Astrocyte of the spinal cord (primary cell): ENCODE results near the gene TUSC2.

ENCODE experiments used
- DNase-seq: peaks from one replicate; pipeline ENCODE4 v3.0.0; 2011; ENCODE audit warnings: low read depth, low spot score
- H3K4me3 ChIP-seq: 2 replicates; pipeline ENCODE4 v1.5.1; 2011; ENCODE audit warnings: low read depth, mild to moderate bottlenecking, low read length, moderate library complexity
- CTCF ChIP-seq: IDR thresholded peaks from 2 replicates; pipeline ENCODE4 v1.5.1; 2012; ENCODE audit warnings: low read depth, mild to moderate bottlenecking, low read length, inconsistent platforms
- in situ Hi-C: cut with HindIII; loops from 2 replicates; pipeline ENCODE4 v1.10.0; 2017; ENCODE audit warnings: low sequenced_read_pairs

Gene TUSC2

GRCh38 chr3:50341537-50341936 lies 13.5 kb upstream of the TUSC2 start:
- in situ Hi-C loops = no loop called here
- TF ChIP-seq CTCF = no peak
- peak overlapping the region; percentile 31 for H3K4me3 ChIP-seq
- DNase-seq = no peak

GRCh38 chr3:50340448-50341329 lies 12.7 kb upstream of the TUSC2 start, which contains the start of gene RASSF1:
TSS of gene RASSF1 (minus strand) at chr3:50340836. CDS start at chr3:50340805, 31 bp downstream.
- in situ Hi-C loops = no loop called here
- H3K4me3 ChIP-seq = peak within 1 kb of the TSS; percentile 31
- no peak for DNase-seq
- no peak for TF ChIP-seq CTCF

GRCh38 chr3:50340147-50340447 lies 12.1 kb upstream of the TUSC2 start:
- no peak for DNase-seq
- in situ Hi-C loops = no loop called here
- peak overlapping the region; percentile 31 for H3K4me3 ChIP-seq
- TF ChIP-seq CTCF = no peak

- H3K4me3 ChIP-seq = peak overlapping the region; percentile 31
- no peak for TF ChIP-seq CTCF
- in situ Hi-C loops = no loop called here
- DNase-seq = peak; percentile 22
Measured at GRCh38 chr3:50339485-50340146, 11.6 kb upstream of the TUSC2 start.

- no peak overlapping the region for H3K4me3 ChIP-seq
- in situ Hi-C loops = no loop called here
- no peak for TF ChIP-seq CTCF
- no peak for DNase-seq
Measured at GRCh38 chr3:50338965-50339364, 10.9 kb upstream of the TUSC2 start.

GRCh38 chr3:50337175-50337861 lies 9.3 kb upstream of the TUSC2 start:
- H3K4me3 ChIP-seq = peak overlapping the region; percentile 60
- DNase-seq = peak; percentile 100
- no peak for TF ChIP-seq CTCF
- in situ Hi-C loops = no loop called here
